ENCODE data around the gene GSK3B. TPM values are rescaled to one million over a fixed set of nuclear protein-coding genes. Genes with fewer than 3 reads are reported as not detected.

The GSK3B gene
- total and polyA plus RNA-seq, 2 donors (not counting 3 experiments of a cell fraction or from before 2014, with no cell fraction given) = 22.1 to 50.1 TPM

GRCh38 chr3:120098710-120099109 lies 4.5 kb upstream of the GSK3B start:
- no peak overlapping the region for H3K4me3 ChIP-seq (replicated peaks in 1 of 3; ENCODE audit: insufficient read depth in 1 of 3, low read depth in 1 of 3, low read length in 3 of 3)
- H3K9me3 ChIP-seq (replicated peaks; ENCODE audit: control insufficient read depth, insufficient read depth, low read length) = no peaks in the 10 kb centered on the region
- no peaks in the 10 kb centered on the region for H3K9me1 ChIP-seq (replicated peaks; ENCODE audit: control insufficient read depth, extremely low read depth, insufficient read depth, low read length)
- intact Hi-C loops (cut with micrococcal nuclease) = no loop called here
- no peaks in the 10 kb centered on the region for H3K36me3 ChIP-seq (ENCODE audit: control insufficient read depth in 2 of 2, extremely low read depth in 1 of 2, insufficient read depth in 2 of 2, low read length in 2 of 2)
- H3K4me2 ChIP-seq (ENCODE audit: insufficient read depth, low read length) = no peak overlapping the region
- FAIRE-seq (no peak), DNase-seq (ENCODE audit: low read depth, low spot score) (no peak)
- no peak overlapping the region for H2AFZ ChIP-seq (ENCODE audit: low read depth, low read length)
- peaks cover 12% of the 10 kb centered on the region for H3K79me2 ChIP-seq (ENCODE audit: control insufficient read depth, insufficient read depth, low read length)
- H3K27ac ChIP-seq (ENCODE audit: insufficient read depth, low read depth, low read length) = no peak overlapping the region
- no peak for TF ChIP-seq CTCF (IDR thresholded peaks at IDR 0.05; ENCODE audit: extremely low read depth in 1 of 2, insufficient read depth in 1 of 2, low read depth in 1 of 2, low read length in 2 of 2)
- TF ChIP-seq FOS (IDR thresholded peaks at IDR 0.05; ENCODE audit: borderline replicate concordance, insufficient read depth, low read length) = no peak
- no peak for TF ChIP-seq MAX (IDR thresholded peaks at IDR 0.05; ENCODE audit: insufficient read depth, insufficient read length)
- no peak for TF ChIP-seq EZH2 (IDR thresholded peaks at IDR 0.05; ENCODE audit: borderline replicate concordance, low read depth, low read length, severe bottlenecking)
- TF ChIP-seq GATA2 (IDR thresholded peaks at IDR 0.05; ENCODE audit: insufficient read depth, insufficient read length, low read depth, low read length) = no peak
- no peak for TF ChIP-seq JUN (IDR thresholded peaks at IDR 0.05; ENCODE audit: borderline replicate concordance, insufficient read depth, insufficient read length, low read depth)
- TF ChIP-seq POLR2AphosphoS5 (IDR thresholded peaks at IDR 0.05; ENCODE audit: insufficient read depth, low read depth, low read length) = no peak
- TF ChIP-seq MYC (IDR thresholded peaks at IDR 0.05; ENCODE audit: low read depth, low read length) = no peak
- TF ChIP-seq POLR2A (IDR thresholded peaks at IDR 0.05; ENCODE audit: low read depth, low read length) = no peak
- H3K9ac ChIP-seq (replicated peaks; ENCODE audit: extremely low read depth, insufficient read depth, low read length) = no peak overlapping the region
- ChIA-PET POLR2A (no interaction called here), CTCF (interaction anchor here (0.6 to 1.0 kb wide), 3 partner anchors 55 to 149 kb away, joined by 3 to 4 read pairs (median 4); no protein-coding TSS in a partner anchor)
- no peaks in the 10 kb centered on the region for H3K27me3 ChIP-seq (ENCODE audit: control insufficient read depth in 2 of 2, insufficient read depth in 2 of 2, low read length in 2 of 2)
- dilution Hi-C loops (cut with MboI; ENCODE audit: extremely low pct_ligation_motif_present, low sequenced_read_pairs) = no loop called here
- no TSS peak for BruUV-seq (replicated peaks)
- H4K20me1 ChIP-seq (replicated peaks; ENCODE audit: control insufficient read depth, extremely low read depth, insufficient read depth, low read length) = no peaks in the 10 kb centered on the region
- peaks cover 9% of the 10 kb centered on the region for H3K4me1 ChIP-seq (ENCODE audit: control insufficient read depth, extremely low read depth, insufficient read depth, low read length)
